K562 treated with DMSO at 1 percent for 12 hours (cell line): Measurements from ENCODE around the gene CDK1. TPM values are rescaled to one million over a fixed set of nuclear protein-coding genes. Genes with fewer than 3 reads are reported as not detected.

Source experiments
- total RNA-seq: library from RNA; unstranded; fragments of 300-600 nt; gene quantifications from 2 replicates; pipeline ENCODE4 v1.2.3, GENCODE V29; 2022; ENCODE audit not compliant: insufficient read depth

The CDK1 gene
- total RNA-seq = 81.1 and 166 TPM in 2 replicates

DNA sequence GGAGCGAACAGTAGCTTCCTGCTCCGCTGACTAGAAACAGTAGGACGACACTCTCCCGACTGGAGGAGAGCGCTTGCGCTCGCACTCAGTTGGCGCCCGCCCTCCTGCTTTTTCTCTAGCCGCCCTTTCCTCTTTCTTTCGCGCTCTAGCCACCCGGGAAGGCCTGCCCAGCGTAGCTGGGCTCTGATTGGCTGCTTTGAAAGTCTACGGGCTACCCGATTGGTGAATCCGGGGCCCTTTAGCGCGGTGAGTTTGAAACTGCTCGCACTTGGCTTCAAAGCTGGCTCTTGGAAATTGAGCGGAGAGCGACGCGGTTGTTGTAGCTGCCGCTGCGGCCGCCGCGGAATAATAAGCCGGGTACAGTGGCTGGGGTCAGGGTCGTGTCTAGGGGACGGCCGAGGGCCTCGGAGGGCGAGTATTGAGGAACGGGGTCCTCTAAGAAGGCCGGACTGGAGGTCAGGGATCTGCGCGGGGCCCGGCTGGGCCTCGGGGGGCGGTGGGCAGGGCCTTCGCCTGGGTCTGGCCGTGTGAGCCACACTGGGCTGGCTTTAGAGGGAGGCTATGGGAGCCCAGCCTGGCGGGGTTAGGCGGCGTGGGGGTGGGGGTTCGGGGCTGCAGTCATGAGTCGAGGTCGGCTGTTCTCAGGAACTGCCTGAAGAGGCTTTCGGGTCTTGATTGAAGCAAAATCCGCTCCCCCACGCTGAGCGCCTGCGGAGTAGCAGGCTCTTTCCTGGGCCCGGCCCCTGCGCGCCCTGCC lies at the start of gene CDK1:
Gene CDK1, plus strand, starts transcription at position 265 of the 757 bp plus-strand sequence. CDS start 1,688 bp downstream, outside the sequence.

Other genes starting within 250 kb of the CDK1 start
- gene RHOBTB1, start 165.7 kb downstream of the CDK1 start, total RNA-seq = 13.9 and 14.0 TPM in 2 replicates